Measurements from ENCODE around the gene GALNT13. TPM values are rescaled to one million over a fixed set of nuclear protein-coding genes. Genes with fewer than 3 reads are reported as not detected.

GALNT13 gene
- total and polyA plus RNA-seq, 10 of the 15 experiments (the other 5 are each of a cell fraction or from before 2014, with no cell fraction given): 0.04 TPM; not detected in 9

DNA sequence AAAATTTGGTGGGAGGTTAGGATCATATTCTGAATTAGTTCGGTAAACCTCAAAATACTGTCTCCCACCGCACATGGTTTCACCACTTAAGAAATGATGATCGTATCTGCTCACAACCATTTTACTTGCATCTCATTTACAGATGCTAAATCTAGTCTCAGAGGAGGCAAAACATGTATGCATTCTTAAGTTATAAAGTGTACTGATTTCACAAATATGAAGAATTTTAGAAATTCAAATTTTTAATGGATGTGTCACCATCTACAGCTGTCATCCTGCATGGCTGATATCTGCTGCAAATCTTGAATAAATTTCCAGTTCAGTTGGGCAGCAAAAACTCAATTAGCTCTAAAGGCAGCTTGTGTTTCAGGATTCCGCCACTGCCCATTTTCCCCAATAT, 583.4 kb downstream of the GALNT13 start:
- intact Hi-C loops (cut with micrococcal nuclease; ENCODE audit: unreplicated experiment): no loop called here
- no peak overlapping the region for H3K27ac ChIP-seq (ENCODE audit: control insufficient read depth, insufficient read depth)
- no peaks in the 10 kb centered on the region for H3K79me2 ChIP-seq (ENCODE audit: control insufficient read depth, insufficient read depth, low read length)
- ChIA-PET POLR2A (no interaction called here), CTCF (interaction anchor here (1.0 to 1.6 kb wide), 4 partner anchors 19 to 855 kb away, joined by 3 to 5 read pairs (median 3); no protein-coding TSS in a partner anchor), RAD21 (ENCODE audit: unreplicated experiment) (interaction anchor here (1.1 kb wide), 1 partner anchor 856 kb away, joined by 4 read pairs; no protein-coding TSS in a partner anchor), SMC1A (ENCODE audit: uncharacterized antibody, unreplicated experiment) (interaction anchor here (0.6 to 2.0 kb wide), 9 partner anchors 9 to 682 kb away, joined by 3 to 6 read pairs (median 4); no protein-coding TSS in a partner anchor)
- TF ChIP-seq SMARCA5 (IDR thresholded peaks at IDR 0.05) (no peak), NR2F1 (conservative IDR thresholded peaks at IDR 0.05) (no peak), CEBPB (IDR thresholded peaks at IDR 0.05; ENCODE audit: borderline replicate concordance in 1 of 2, low read depth in 2 of 2, low read length in 2 of 2) (no peak), NFYB (IDR thresholded peaks at IDR 0.05; ENCODE audit: insufficient read depth, low read depth, low read length) (no peak), BHLHE40 (IDR thresholded peaks at IDR 0.05; ENCODE audit: borderline replicate concordance in 1 of 2, low read depth in 2 of 2, low read length in 1 of 2) (no peak), POLR2A (IDR thresholded peaks at IDR 0.05; ENCODE audit: low read depth, low read length) (no peak), HDAC6 (IDR thresholded peaks at IDR 0.05; ENCODE audit: unreplicated experiment) (no peak), ZNF24 (IDR thresholded peaks at IDR 0.05) (no peak)
- TF ChIP-seq, protein P1, sequence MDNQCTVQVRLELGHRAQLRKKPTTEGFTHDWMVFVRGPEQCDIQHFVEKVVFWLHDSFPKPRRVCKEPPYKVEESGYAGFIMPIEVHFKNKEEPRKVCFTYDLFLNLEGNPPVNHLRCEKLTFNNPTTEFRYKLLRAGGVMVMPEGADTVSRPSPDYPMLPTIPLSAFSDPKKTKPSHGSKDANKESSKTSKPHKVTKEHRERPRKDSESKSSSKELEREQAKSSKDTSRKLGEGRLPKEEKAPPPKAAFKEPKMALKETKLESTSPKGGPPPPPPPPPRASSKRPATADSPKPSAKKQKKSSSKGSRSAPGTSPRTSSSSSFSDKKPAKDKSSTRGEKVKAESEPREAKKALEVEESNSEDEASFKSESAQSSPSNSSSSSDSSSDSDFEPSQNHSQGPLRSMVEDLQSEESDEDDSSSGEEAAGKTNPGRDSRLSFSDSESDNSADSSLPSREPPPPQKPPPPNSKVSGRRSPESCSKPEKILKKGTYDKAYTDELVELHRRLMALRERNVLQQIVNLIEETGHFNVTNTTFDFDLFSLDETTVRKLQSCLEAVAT (IDR thresholded peaks at IDR 0.05): no peak
- 69% methylated on average over 4 of the region's 4 CpGs for WGBS (ENCODE audit: insufficient coverage, insufficient replicate concordance, low lambda C conversion rate, missing lambda C conversion rate)
- in situ Hi-C loops (cut with MboI): no loop called here
- H3K4me2 ChIP-seq (ENCODE audit: control insufficient read depth, insufficient read depth): no peak overlapping the region
- H3K4me3 ChIP-seq: no peak overlapping the region
- ATAC-seq: no peak
- H3K9ac ChIP-seq (ENCODE audit: control insufficient read depth, insufficient read depth, low read length): no peak overlapping the region
- no peaks in the 10 kb centered on the region for H3K9me3 ChIP-seq (replicated peaks; ENCODE audit: control insufficient read depth, insufficient read depth, low read length)
- no peaks in the 10 kb centered on the region for H3K27me3 ChIP-seq (replicated peaks in 1 of 2; ENCODE audit: control insufficient read depth in 2 of 2, insufficient read depth in 2 of 2, low read length in 1 of 2)
- H2AFZ ChIP-seq (ENCODE audit: control insufficient read depth, low read depth, low read length): no peak overlapping the region
- no peaks in the 10 kb centered on the region for H3K4me1 ChIP-seq (ENCODE audit: control insufficient read depth, insufficient read depth, low read length)
- BruUV-seq (replicated peaks): no TSS peak
- no peaks in the 10 kb centered on the region for H4K20me1 ChIP-seq (ENCODE audit: control insufficient read depth, insufficient read depth)
- no peak for DNase-seq (ENCODE audit: low read depth, low spot score)
- H3K36me3 ChIP-seq (ENCODE audit: control insufficient read depth in 2 of 2, insufficient read depth in 2 of 2, low read length in 1 of 2): no peaks in the 10 kb centered on the region
- no peak for FAIRE-seq

All from GM12878 (cell line).